Caco-2 (cell line): ENCODE results near the gene NDRG3. TPM values are rescaled to one million over a fixed set of nuclear protein-coding genes. Genes with fewer than 3 reads are reported as not detected.

Experiments used
- BruUV-seq: library from RNA; stranded (reverse); fragments of 400-500 nt; replicated peaks from 2 replicates; lab custom pipeline; 2021; lab: Mats Ljungman, UMichigan
- CTCF ChIA-PET: fragments of 300-600 bp; sonication (Branson Sonifier 250); formaldehyde crosslinking; loops from one replicate; lab custom pipeline; 2022; ENCODE audit warnings: antibody characterized with exemption; lab: Charles Lee
- POLR2A ChIA-PET: fragments of 300-600 bp; sonication (Branson Sonifier 250); formaldehyde crosslinking; loops from one replicate; lab custom pipeline; 2022; ENCODE audit warnings: antibody characterized with exemption; lab: Charles Lee
- DNase-seq, 2 experiments: peaks; one replicate each; pipeline versions ENCODE4 v3.0.0 to v3.0.0-alpha.2; 2020 to 2022
- H3K27me3 ChIP-seq: replicated peaks from 2 replicates; pipeline ENCODE4 v1.6.0; 2011; ENCODE audit warnings: low read length; ENCODE audit not compliant: control insufficient read depth, insufficient read depth
- H3K36me3 ChIP-seq: 2 replicates; pipeline ENCODE4 v1.5.1; 2011; ENCODE audit warnings: low read length; ENCODE audit not compliant: control insufficient read depth, insufficient read depth
- H3K4me1 ChIP-seq: fragments of 250-450 bp; sonication (Bioruptor Pico); 2 replicates; pipeline ENCODE4 v1.5.1; 2020; ENCODE audit warnings: mild to moderate bottlenecking
- H3K4me3 ChIP-seq: 2 replicates; pipeline ENCODE4 v1.5.1; 2011; ENCODE audit warnings: low read depth, mild to moderate bottlenecking, control low read depth, low read length
- H3K9me3 ChIP-seq: fragments of 250-450 bp; sonication (Bioruptor Pico); 2 replicates; pipeline ENCODE4 v1.5.1; 2020; ENCODE audit warnings: mild to moderate bottlenecking, moderate library complexity
- H3K27ac Mint-ChIP-seq: one replicate; pipeline ENCODE4 v1.8.0; 2022; ENCODE audit warnings: mixed read lengths; ENCODE audit not compliant: unreplicated experiment
- H3K27me3 Mint-ChIP-seq: one replicate; pipeline ENCODE4 v1.8.0; 2022; ENCODE audit warnings: mixed read lengths; ENCODE audit not compliant: insufficient read depth, unreplicated experiment
- H3K36me3 Mint-ChIP-seq: one replicate; pipeline ENCODE4 v1.8.0; 2022; ENCODE audit warnings: mild to moderate bottlenecking, mixed read lengths; ENCODE audit not compliant: insufficient read depth, unreplicated experiment
- H3K4me1 Mint-ChIP-seq: one replicate; pipeline ENCODE4 v1.8.0; 2022; ENCODE audit warnings: low read depth, mixed read lengths; ENCODE audit not compliant: unreplicated experiment
- H3K4me3 Mint-ChIP-seq: one replicate; pipeline ENCODE4 v1.8.0; 2022; ENCODE audit warnings: mild to moderate bottlenecking, moderate library complexity, mixed read lengths; ENCODE audit not compliant: unreplicated experiment
- H3K9me3 Mint-ChIP-seq: one replicate; pipeline ENCODE4 v1.8.0; 2022; ENCODE audit warnings: mixed read lengths; ENCODE audit not compliant: unreplicated experiment
- intact Hi-C: fragments of 100-400 bp; cut with micrococcal nuclease; formaldehyde crosslinking; loops from one replicate; pipeline ENCODE4 v1.10.0; 2022; ENCODE audit not compliant: unreplicated experiment
- total RNA-seq: library from RNA; stranded (reverse); gene quantifications from 2 replicates; pipeline ENCODE4 v1.2.3, GENCODE V29; 2022
- TF ChIP-seq, protein P1 (sequence below), 2 experiments: fragments of 200-600 bp in 1 of 2; IDR thresholded peaks; 1 replicate in 1 of 2; 2 replicates in 1 of 2; pipeline versions ENCODE4 v1.5.1 to v1.8.0; 2011 to 2022; ENCODE audit warnings: antibody characterized with exemption in 1 of 2, control low read depth in 1 of 2, inconsistent platforms in 1 of 2, low read depth in 1 of 2, low read length in 1 of 2, mild to moderate bottlenecking in 1 of 2, moderate library complexity in 1 of 2; ENCODE audit not compliant: insufficient read depth in 1 of 2, severe bottlenecking in 1 of 2, unreplicated experiment in 1 of 2

NDRG3 gene
- total RNA-seq, 1 experiment from 2014 or later, result 41.5 TPM

DNA sequence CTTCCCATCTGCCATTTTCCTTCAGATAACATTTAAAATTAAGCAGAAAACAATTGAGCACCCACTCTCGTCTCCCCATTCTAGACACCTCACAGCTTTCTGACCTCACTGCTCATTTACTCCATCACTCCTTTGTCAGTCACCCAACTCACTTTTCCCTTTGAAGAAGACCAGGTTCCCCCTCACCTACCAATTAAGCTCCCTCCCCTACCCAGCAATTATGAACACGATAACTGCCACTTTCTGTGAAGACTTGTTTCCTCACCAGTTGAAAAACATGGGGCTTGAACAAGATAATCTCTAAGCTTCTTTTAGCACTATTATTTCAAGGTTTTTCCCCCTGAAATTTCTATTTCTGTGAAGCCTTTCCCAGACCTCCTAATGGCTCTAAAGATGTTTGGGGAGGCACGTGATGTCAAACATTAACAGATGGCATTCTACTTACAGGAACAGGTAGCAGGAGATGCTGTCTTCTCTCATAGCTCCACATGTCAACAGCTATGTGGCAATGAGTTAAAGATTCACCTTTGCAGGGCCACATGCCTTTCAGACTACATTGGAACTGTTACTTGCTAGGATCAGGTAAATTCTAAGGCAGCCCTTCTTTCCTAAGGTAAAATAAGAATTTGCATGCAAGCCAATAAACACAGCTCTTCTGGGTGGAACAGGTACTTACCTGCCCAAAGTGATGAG is 75.1 kb downstream of the NDRG3 start:
- POLR2A ChIA-PET, result interaction anchor here (0.7 kb wide), 1 partner anchor 103 kb away, joined by 4 read pairs; the partner anchor contains the start of gene DSN1
- Mint-ChIP-seq H3K27me3 (no peaks in the 10 kb centered on the region), H3K27ac (no peak overlapping the region), H3K9me3 (no peaks in the 10 kb centered on the region), H3K4me1 (peaks cover 15% of the 10 kb centered on the region), H3K36me3 (peaks cover 5% of the 10 kb centered on the region), H3K4me3 (no peak overlapping the region)
- DNase-seq, result peak in 1 of 2 experiments; percentile 47
- Histone ChIP-seq H3K36me3 (no peaks in the 10 kb centered on the region), H3K9me3 (no peaks in the 10 kb centered on the region), H3K4me3 (no peak overlapping the region), H3K27me3 (no peaks in the 10 kb centered on the region), H3K4me1 (peaks cover 17% of the 10 kb centered on the region)
- CTCF ChIA-PET, result interaction anchor here (0.5 to 2.1 kb wide), 9 partner anchors 58 to 193 kb away, joined by 3 to 14 read pairs (median 5); partner anchors contain the start of genes DSN1, NDRG3 and RAB5IF
- TF ChIP-seq, protein P1, sequence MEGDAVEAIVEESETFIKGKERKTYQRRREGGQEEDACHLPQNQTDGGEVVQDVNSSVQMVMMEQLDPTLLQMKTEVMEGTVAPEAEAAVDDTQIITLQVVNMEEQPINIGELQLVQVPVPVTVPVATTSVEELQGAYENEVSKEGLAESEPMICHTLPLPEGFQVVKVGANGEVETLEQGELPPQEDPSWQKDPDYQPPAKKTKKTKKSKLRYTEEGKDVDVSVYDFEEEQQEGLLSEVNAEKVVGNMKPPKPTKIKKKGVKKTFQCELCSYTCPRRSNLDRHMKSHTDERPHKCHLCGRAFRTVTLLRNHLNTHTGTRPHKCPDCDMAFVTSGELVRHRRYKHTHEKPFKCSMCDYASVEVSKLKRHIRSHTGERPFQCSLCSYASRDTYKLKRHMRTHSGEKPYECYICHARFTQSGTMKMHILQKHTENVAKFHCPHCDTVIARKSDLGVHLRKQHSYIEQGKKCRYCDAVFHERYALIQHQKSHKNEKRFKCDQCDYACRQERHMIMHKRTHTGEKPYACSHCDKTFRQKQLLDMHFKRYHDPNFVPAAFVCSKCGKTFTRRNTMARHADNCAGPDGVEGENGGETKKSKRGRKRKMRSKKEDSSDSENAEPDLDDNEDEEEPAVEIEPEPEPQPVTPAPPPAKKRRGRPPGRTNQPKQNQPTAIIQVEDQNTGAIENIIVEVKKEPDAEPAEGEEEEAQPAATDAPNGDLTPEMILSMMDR (IDR thresholded peaks at IDR 0.05; ENCODE audit: insufficient read depth in 1 of 2, low read depth in 1 of 2, low read length in 1 of 2, severe bottlenecking in 1 of 2, unreplicated experiment in 1 of 2), result no peak
- no TSS peak for BruUV-seq
- intact Hi-C loops, result loop anchor here (1.0 to 2.0 kb wide), 2 partner anchors 24 to 83 kb away; partner anchors contain the start of gene SLA2

DNA sequence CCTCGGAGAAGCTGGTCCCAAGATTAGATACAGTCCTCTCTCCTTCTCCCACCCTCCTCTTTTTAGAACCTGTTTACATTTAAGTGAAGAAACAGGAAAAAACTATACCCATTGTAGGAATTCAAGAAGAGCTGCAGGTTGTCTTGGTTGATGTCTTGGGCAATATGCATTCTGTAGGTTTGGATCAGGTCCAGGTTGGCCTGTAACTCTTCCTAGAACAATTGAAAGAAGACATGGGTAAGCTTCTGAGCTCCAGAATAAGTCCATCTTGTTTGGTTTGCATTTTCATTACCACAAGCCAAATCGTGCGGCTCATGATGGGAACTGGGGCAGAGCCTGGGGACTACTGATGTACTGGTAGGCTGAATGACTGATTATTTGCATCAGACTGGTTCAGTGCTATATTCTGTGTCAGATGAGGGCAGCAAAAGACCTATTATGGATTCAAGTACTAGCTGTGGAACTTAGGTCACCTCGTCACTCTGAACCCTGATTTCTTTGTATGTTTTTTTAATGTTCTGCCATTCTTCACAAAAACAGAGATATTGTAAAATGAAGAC is 79.6 kb downstream of the NDRG3 start:
- intact Hi-C loops, result loop anchor here (1.0 kb wide), 3 partner anchors 63 to 221 kb away; no protein-coding TSS in a partner anchor
- no peak overlapping the region for H3K4me3 ChIP-seq
- no peaks in the 10 kb centered on the region for H3K9me3 ChIP-seq
- Mint-ChIP-seq H3K9me3 (no peaks in the 10 kb centered on the region), H3K27ac (no peak overlapping the region), H3K27me3 (no peaks in the 10 kb centered on the region), H3K4me3 (no peak overlapping the region), H3K36me3 (peaks cover 5% of the 10 kb centered on the region), H3K4me1 (peaks cover 6% of the 10 kb centered on the region)
- H3K36me3 ChIP-seq, result no peaks in the 10 kb centered on the region
- peaks cover 7% of the 10 kb centered on the region for H3K4me1 ChIP-seq
- TF ChIP-seq, protein P1 (IDR thresholded peaks at IDR 0.05; ENCODE audit: insufficient read depth in 1 of 2, low read depth in 1 of 2, low read length in 1 of 2, severe bottlenecking in 1 of 2, unreplicated experiment in 1 of 2), result peak; percentile 24 to 52
- ChIA-PET CTCF (interaction anchor here (0.5 to 1.6 kb wide), 14 partner anchors 22 to 294 kb away, joined by 3 to 36 read pairs (median 6); partner anchors contain the start of genes DSN1 and NDRG3), POLR2A (interaction anchor here (0.5 to 1.5 kb wide), 3 partner anchors 61 to 107 kb away, joined by 3 to 4 read pairs (median 3); partner anchors contain the start of genes DSN1 and RAB5IF)
- DNase-seq, result peak in 1 of 2 experiments; percentile 56
- BruUV-seq, result no TSS peak
- H3K27me3 ChIP-seq, result no peaks in the 10 kb centered on the region

DNA sequence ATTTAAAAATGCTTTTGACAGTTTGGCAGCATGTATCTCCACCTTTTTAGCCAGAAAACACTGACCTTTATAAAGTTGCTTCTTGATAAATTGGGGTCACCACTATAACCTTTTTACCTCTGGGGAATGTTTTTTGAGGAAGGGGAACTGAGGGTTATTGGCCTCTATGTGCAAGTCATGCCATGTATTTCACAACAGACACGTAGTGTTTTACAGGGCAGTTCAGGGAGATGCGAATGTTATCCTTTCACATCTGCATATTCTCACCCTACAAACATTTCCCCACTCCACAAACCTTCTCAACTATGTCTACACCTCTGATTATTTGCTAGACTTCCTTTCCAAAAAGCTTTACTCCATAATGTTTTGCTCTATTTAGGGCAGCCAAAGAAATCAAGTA is 82.9 kb downstream of the NDRG3 start:
- H3K27ac Mint-ChIP-seq, result no peak overlapping the region
- Histone ChIP-seq H3K4me3 (no peak overlapping the region), H3K4me1 (no peaks in the 10 kb centered on the region), H3K9me3 (no peaks in the 10 kb centered on the region), H3K36me3 (no peaks in the 10 kb centered on the region), H3K27me3 (no peaks in the 10 kb centered on the region)
- no peak overlapping the region for H3K4me3 Mint-ChIP-seq
- TF ChIP-seq, protein P1 (IDR thresholded peaks at IDR 0.05; ENCODE audit: insufficient read depth in 1 of 2, low read depth in 1 of 2, low read length in 1 of 2, severe bottlenecking in 1 of 2, unreplicated experiment in 1 of 2), result no peak
- H3K36me3 Mint-ChIP-seq, result no peaks in the 10 kb centered on the region
- ChIA-PET CTCF (no interaction called here), POLR2A (no interaction called here)
- no TSS peak for BruUV-seq
- DNase-seq, result no peak
- H3K27me3 Mint-ChIP-seq, result no peaks in the 10 kb centered on the region
- intact Hi-C loops, result no loop called here
- no peaks in the 10 kb centered on the region for H3K9me3 Mint-ChIP-seq
- no peaks in the 10 kb centered on the region for H3K4me1 Mint-ChIP-seq
